Endodermal cell (in vitro differentiated cells): Measurements from ENCODE around the gene NPY1R. TPM values are rescaled to one million over a fixed set of nuclear protein-coding genes. Genes with fewer than 3 reads are reported as not detected.

ENCODE experiments used
- DNase-seq: peaks from one replicate; pipeline ENCODE4 v3.0.0-alpha.2; 2017
- H3K27ac ChIP-seq: 2 replicates; pipeline ENCODE4 v1.5.1; 2013; ENCODE audit warnings: mild to moderate bottlenecking, low read depth, low read length, moderate library complexity
- H3K27me3 ChIP-seq: 2 replicates; pipeline ENCODE4 v1.6.1; 2013; ENCODE audit warnings: mild to moderate bottlenecking, low read length, moderate library complexity; ENCODE audit not compliant: insufficient read depth, control insufficient read depth, poor library complexity, severe bottlenecking
- H3K36me3 ChIP-seq: 2 replicates; pipeline ENCODE4 v1.7.0; 2013; ENCODE audit warnings: mild to moderate bottlenecking, low read length, moderate library complexity; ENCODE audit not compliant: control insufficient read depth, insufficient read depth
- H3K4me1 ChIP-seq: one replicate; pipeline ENCODE4 v1.7.0; 2013; ENCODE audit warnings: low read length; ENCODE audit not compliant: control insufficient read depth, insufficient read depth
- H3K4me3 ChIP-seq: 2 replicates; pipeline ENCODE4 v1.5.1; 2013; ENCODE audit warnings: mild to moderate bottlenecking, low read length, moderate library complexity
- H3K9ac ChIP-seq: 2 replicates; pipeline ENCODE4 v1.6.1; 2013; ENCODE audit warnings: mild to moderate bottlenecking, low read length, moderate library complexity; ENCODE audit not compliant: poor library complexity, severe bottlenecking; ENCODE audit errors: extremely low read depth
- H3K9me3 ChIP-seq: 2 replicates; pipeline ENCODE4 v1.6.1; 2013; ENCODE audit warnings: mild to moderate bottlenecking, low read length, moderate library complexity; ENCODE audit not compliant: control insufficient read depth
- H3K27ac Mint-ChIP-seq: 2 replicates; pipeline ENCODE4 v1.8.0; 2020; ENCODE audit warnings: mixed read lengths
- H3K27me3 Mint-ChIP-seq: 2 replicates; pipeline ENCODE4 v1.8.0; 2021; ENCODE audit warnings: mild to moderate bottlenecking, mixed read lengths; ENCODE audit not compliant: insufficient read depth
- H3K36me3 Mint-ChIP-seq: 2 replicates; pipeline ENCODE4 v1.8.0; 2020; ENCODE audit warnings: low read depth, mixed read lengths
- H3K4me1 Mint-ChIP-seq: 2 replicates; pipeline ENCODE4 v1.8.0; 2020; ENCODE audit warnings: mixed read lengths
- H3K4me3 Mint-ChIP-seq: 2 replicates; pipeline ENCODE4 v1.8.0; 2020; ENCODE audit warnings: mild to moderate bottlenecking, moderate library complexity, mixed read lengths
- H3K9me3 Mint-ChIP-seq: 2 replicates; pipeline ENCODE4 v1.8.0; 2020; ENCODE audit warnings: mild to moderate bottlenecking, mixed read lengths
- WGBS, 2 experiments: methylation state at CpG; one replicate each; pipeline versions ENCODE4 v1.1.5 to v1.1.7; 2013; ENCODE audit warnings: missing lambda C conversion rate in 2 of 2, mixed read lengths in 1 of 2; ENCODE audit not compliant: insufficient coverage in 1 of 2, insufficient read length in 1 of 2; 5-methylcytosine and 5-hydroxymethylcytosine counted together
- total RNA-seq, 2 donors: library from RNA; stranded (reverse); fragmentation: NEBNext Ultra II Directional in 1 of 2; extraction: Animal tissue kit (Norgen Biotek cat#: 25700) in 1 of 2; gene quantifications; 2 replicates in 1 of 2; 3 replicates in 1 of 2; pipeline ENCODE4 v1.2.1, GENCODE V29; 2021
- TF ChIP-seq, protein P1 (sequence below): fragments of 200-600 bp; sonication (generic); conservative IDR thresholded peaks from 2 replicates; pipeline ENCODE4 v1.5.0; 2021; ENCODE audit warnings: antibody characterized with exemption, mild to moderate bottlenecking

NPY1R gene
- total RNA-seq, 2 donors from 2014 or later = 11.4 to 11.8 TPM

DNA sequence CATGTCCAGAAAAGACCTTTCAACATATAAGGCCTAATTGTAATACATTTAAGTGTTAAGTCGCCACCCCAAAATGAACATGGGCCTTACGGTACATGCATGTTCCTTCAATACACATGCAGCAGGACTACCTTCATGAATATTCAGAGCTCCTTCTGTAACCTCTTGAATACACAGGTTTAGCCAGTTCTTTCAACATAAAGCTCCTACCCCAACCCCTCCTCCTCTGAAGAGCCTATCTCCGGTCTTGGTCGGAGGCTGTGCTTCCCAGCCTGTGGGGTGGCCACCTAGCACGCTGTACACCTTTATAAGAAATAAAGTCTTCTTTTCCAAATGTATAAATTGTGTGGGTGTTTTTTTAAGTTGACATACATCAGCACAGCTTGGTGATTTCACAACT is 39.6 kb upstream of the NPY1R start:
- no peaks in the 10 kb centered on the region for H3K4me1 ChIP-seq
- no peaks in the 10 kb centered on the region for H3K9me3 Mint-ChIP-seq
- no peaks in the 10 kb centered on the region for H3K27me3 ChIP-seq
- no peaks in the 10 kb centered on the region for H3K27me3 Mint-ChIP-seq
- H3K36me3 Mint-ChIP-seq = no peaks in the 10 kb centered on the region
- H3K4me3 Mint-ChIP-seq = no peak overlapping the region
- H3K27ac ChIP-seq = no peak overlapping the region
- TF ChIP-seq, protein P1, sequence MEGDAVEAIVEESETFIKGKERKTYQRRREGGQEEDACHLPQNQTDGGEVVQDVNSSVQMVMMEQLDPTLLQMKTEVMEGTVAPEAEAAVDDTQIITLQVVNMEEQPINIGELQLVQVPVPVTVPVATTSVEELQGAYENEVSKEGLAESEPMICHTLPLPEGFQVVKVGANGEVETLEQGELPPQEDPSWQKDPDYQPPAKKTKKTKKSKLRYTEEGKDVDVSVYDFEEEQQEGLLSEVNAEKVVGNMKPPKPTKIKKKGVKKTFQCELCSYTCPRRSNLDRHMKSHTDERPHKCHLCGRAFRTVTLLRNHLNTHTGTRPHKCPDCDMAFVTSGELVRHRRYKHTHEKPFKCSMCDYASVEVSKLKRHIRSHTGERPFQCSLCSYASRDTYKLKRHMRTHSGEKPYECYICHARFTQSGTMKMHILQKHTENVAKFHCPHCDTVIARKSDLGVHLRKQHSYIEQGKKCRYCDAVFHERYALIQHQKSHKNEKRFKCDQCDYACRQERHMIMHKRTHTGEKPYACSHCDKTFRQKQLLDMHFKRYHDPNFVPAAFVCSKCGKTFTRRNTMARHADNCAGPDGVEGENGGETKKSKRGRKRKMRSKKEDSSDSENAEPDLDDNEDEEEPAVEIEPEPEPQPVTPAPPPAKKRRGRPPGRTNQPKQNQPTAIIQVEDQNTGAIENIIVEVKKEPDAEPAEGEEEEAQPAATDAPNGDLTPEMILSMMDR = no peak
- H3K4me3 ChIP-seq = no peak overlapping the region
- H3K9me3 ChIP-seq = no peaks in the 10 kb centered on the region
- H3K9ac ChIP-seq = no peak overlapping the region
- no peaks in the 10 kb centered on the region for H3K36me3 ChIP-seq
- peaks cover 39% of the 10 kb centered on the region for H3K4me1 Mint-ChIP-seq
- no peak for DNase-seq
- no peak overlapping the region for H3K27ac Mint-ChIP-seq
- 78 to 100% methylated on average over 2 to 5 of the region's 5 CpGs for WGBS, 2 experiments

DNA sequence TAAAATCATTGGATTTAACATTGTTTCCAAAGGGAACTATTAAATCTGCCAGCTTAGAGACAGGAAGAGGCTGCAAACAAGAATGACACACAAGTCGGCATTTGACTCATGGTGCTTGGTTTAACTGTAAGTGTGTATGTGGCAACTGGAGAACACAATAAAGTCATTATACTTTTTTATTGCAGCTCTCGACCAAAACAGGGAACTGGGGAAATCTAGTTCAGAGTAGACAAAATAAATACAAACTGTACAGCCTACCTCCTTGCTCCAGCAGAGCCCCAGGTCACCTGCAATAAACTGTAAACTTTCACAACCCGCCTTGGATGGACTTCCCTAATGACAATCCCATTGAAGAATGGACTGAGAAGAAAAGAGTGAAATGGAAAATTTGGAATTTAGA is 35.3 kb upstream of the NPY1R start:
- Mint-ChIP-seq H3K4me3 (no peak overlapping the region), H3K27ac (no peak overlapping the region), H3K4me1 (peaks cover 16% of the 10 kb centered on the region), H3K27me3 (no peaks in the 10 kb centered on the region), H3K9me3 (no peaks in the 10 kb centered on the region), H3K36me3 (no peaks in the 10 kb centered on the region)
- DNase-seq = no peak
- Histone ChIP-seq H3K9me3 (no peaks in the 10 kb centered on the region), H3K9ac (no peak overlapping the region), H3K36me3 (no peaks in the 10 kb centered on the region), H3K27me3 (no peaks in the 10 kb centered on the region), H3K4me1 (no peaks in the 10 kb centered on the region), H3K27ac (no peak overlapping the region), H3K4me3 (no peak overlapping the region)
- WGBS, 2 experiments = 17 to 84% methylated on average over 1 to 3 of the region's 3 CpGs
- TF ChIP-seq, protein P1 = no peak

DNA sequence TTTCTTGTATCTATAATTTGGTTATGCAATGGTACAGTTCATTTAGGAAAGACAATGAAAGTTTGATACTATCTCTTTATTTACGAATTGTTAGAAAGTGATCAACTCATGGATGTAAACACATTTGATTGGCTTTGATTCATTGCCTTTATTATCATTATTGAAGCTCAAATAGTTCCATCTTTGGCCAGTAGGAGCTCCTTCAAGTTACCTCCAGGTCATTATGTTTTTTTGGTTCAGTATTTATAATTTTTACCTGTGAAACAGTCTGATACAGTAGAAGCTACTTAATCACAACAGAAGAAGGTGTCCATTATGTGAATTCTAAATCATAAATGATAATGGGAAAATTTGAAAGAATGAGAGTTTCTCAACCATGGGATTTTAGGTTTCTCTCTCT is 23.7 kb upstream of the NPY1R start:
- 94 to 100% methylated on average over 1 of the region's 1 CpG for WGBS, 2 experiments
- Mint-ChIP-seq H3K4me3 (no peak overlapping the region), H3K27me3 (peaks cover 2% of the 10 kb centered on the region), H3K9me3 (no peaks in the 10 kb centered on the region), H3K36me3 (no peaks in the 10 kb centered on the region), H3K27ac (no peak overlapping the region), H3K4me1 (peaks cover 5% of the 10 kb centered on the region)
- Histone ChIP-seq H3K27me3 (no peaks in the 10 kb centered on the region), H3K27ac (no peak overlapping the region), H3K4me1 (no peaks in the 10 kb centered on the region), H3K9ac (no peak overlapping the region), H3K36me3 (no peaks in the 10 kb centered on the region), H3K9me3 (no peaks in the 10 kb centered on the region), H3K4me3 (no peak overlapping the region)
- TF ChIP-seq, protein P1 = peak; percentile 68
- no peak for DNase-seq
